Measurements from ENCODE around the gene BCAS1. TPM values are rescaled to one million over a fixed set of nuclear protein-coding genes. Genes with fewer than 3 reads are reported as not detected.

The BCAS1 gene
- total RNA-seq, 1 experiment from 2014 or later: 1.2 TPM

- Mint-ChIP-seq H3K9me3 (ENCODE audit: unreplicated experiment) (no peaks in the 10 kb centered on the region), H3K27me3 (ENCODE audit: insufficient read depth, unreplicated experiment) (no peaks in the 10 kb centered on the region), H3K4me1 (ENCODE audit: low read depth, unreplicated experiment) (peaks cover 19% of the 10 kb centered on the region), H3K27ac (ENCODE audit: unreplicated experiment) (no peak overlapping the region), H3K36me3 (ENCODE audit: insufficient read depth, unreplicated experiment) (no peaks in the 10 kb centered on the region), H3K4me3 (ENCODE audit: unreplicated experiment) (no peak overlapping the region)
- Histone ChIP-seq H3K27me3 (replicated peaks; ENCODE audit: control insufficient read depth, insufficient read depth, low read length) (no peaks in the 10 kb centered on the region), H3K9me3 (no peaks in the 10 kb centered on the region), H3K4me3 (ENCODE audit: low read depth, low read length) (no peak overlapping the region), H3K4me1 (peaks cover 19% of the 10 kb centered on the region), H3K36me3 (ENCODE audit: control insufficient read depth, insufficient read depth, low read length) (no peaks in the 10 kb centered on the region)
- no peak for DNase-seq
- ChIA-PET CTCF (interaction anchor here (0.9 kb wide), 1 partner anchor 18 kb away, joined by 3 read pairs; no protein-coding TSS in a partner anchor), POLR2A (no interaction called here)
- BruUV-seq (replicated peaks): no TSS peak
- TF ChIP-seq, protein P1, sequence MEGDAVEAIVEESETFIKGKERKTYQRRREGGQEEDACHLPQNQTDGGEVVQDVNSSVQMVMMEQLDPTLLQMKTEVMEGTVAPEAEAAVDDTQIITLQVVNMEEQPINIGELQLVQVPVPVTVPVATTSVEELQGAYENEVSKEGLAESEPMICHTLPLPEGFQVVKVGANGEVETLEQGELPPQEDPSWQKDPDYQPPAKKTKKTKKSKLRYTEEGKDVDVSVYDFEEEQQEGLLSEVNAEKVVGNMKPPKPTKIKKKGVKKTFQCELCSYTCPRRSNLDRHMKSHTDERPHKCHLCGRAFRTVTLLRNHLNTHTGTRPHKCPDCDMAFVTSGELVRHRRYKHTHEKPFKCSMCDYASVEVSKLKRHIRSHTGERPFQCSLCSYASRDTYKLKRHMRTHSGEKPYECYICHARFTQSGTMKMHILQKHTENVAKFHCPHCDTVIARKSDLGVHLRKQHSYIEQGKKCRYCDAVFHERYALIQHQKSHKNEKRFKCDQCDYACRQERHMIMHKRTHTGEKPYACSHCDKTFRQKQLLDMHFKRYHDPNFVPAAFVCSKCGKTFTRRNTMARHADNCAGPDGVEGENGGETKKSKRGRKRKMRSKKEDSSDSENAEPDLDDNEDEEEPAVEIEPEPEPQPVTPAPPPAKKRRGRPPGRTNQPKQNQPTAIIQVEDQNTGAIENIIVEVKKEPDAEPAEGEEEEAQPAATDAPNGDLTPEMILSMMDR (IDR thresholded peaks at IDR 0.05; ENCODE audit: insufficient read depth in 1 of 2, low read depth in 1 of 2, low read length in 1 of 2, severe bottlenecking in 1 of 2, unreplicated experiment in 1 of 2): no peak
- intact Hi-C loops (cut with micrococcal nuclease; ENCODE audit: unreplicated experiment): no loop called here
Measured at GRCh38 chr20:53897884-53898555, 172.4 kb downstream of the BCAS1 start.

GRCh38 chr20:53896647-53897046 is 173.7 kb downstream of the BCAS1 start:
- no peaks in the 10 kb centered on the region for H3K27me3 Mint-ChIP-seq (ENCODE audit: insufficient read depth, unreplicated experiment)
- no peaks in the 10 kb centered on the region for H3K36me3 Mint-ChIP-seq (ENCODE audit: insufficient read depth, unreplicated experiment)
- TF ChIP-seq, protein P1 (IDR thresholded peaks at IDR 0.05; ENCODE audit: insufficient read depth in 1 of 2, low read depth in 1 of 2, low read length in 1 of 2, severe bottlenecking in 1 of 2, unreplicated experiment in 1 of 2): no peak
- H3K4me1 ChIP-seq: peaks cover 14% of the 10 kb centered on the region
- H3K36me3 ChIP-seq (ENCODE audit: control insufficient read depth, insufficient read depth, low read length): no peaks in the 10 kb centered on the region
- ChIA-PET POLR2A (no interaction called here), CTCF (no interaction called here)
- H3K9me3 ChIP-seq: peaks cover under 1% of the 10 kb centered on the region; the same call in 1 of the 2 replicates
- intact Hi-C loops (cut with micrococcal nuclease; ENCODE audit: unreplicated experiment): no loop called here
- H3K4me1 Mint-ChIP-seq (ENCODE audit: low read depth, unreplicated experiment): peaks cover 22% of the 10 kb centered on the region
- H3K4me3 Mint-ChIP-seq (ENCODE audit: unreplicated experiment): no peak overlapping the region
- H3K27me3 ChIP-seq (replicated peaks; ENCODE audit: control insufficient read depth, insufficient read depth, low read length): no peaks in the 10 kb centered on the region
- no peaks in the 10 kb centered on the region for H3K9me3 Mint-ChIP-seq (ENCODE audit: unreplicated experiment)
- BruUV-seq (replicated peaks): no TSS peak
- no peak overlapping the region for H3K27ac Mint-ChIP-seq (ENCODE audit: unreplicated experiment)
- no peak for DNase-seq
- no peak overlapping the region for H3K4me3 ChIP-seq (ENCODE audit: low read depth, low read length)

DNA sequence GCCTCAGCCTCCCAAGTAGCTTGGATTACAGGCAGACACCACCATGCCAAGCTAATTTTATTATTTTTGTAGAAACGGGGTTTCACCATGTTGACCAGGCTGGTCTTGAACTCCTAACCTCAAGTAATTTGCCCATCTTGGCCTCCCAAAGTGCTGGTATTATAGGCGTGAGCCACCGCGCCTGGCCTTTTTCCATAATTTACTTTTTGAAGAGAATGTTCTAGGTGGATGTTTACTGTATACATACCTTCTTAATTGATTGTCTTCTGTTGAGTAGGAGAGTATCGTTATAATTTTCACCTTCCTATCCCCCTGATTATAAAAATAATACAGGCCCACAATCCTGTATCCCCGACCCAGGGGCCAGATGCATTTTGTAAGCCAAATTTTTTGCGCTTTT is 174.4 kb downstream of the BCAS1 start:
- DNase-seq: no peak
- intact Hi-C loops (cut with micrococcal nuclease; ENCODE audit: unreplicated experiment): no loop called here
- TF ChIP-seq, protein P1 (IDR thresholded peaks at IDR 0.05; ENCODE audit: insufficient read depth in 1 of 2, low read depth in 1 of 2, low read length in 1 of 2, severe bottlenecking in 1 of 2, unreplicated experiment in 1 of 2): no peak
- POLR2A ChIA-PET: no interaction called here
- Mint-ChIP-seq H3K36me3 (ENCODE audit: insufficient read depth, unreplicated experiment) (no peaks in the 10 kb centered on the region), H3K9me3 (ENCODE audit: unreplicated experiment) (no peaks in the 10 kb centered on the region), H3K27me3 (ENCODE audit: insufficient read depth, unreplicated experiment) (no peaks in the 10 kb centered on the region), H3K4me1 (ENCODE audit: low read depth, unreplicated experiment) (peaks cover 17% of the 10 kb centered on the region), H3K4me3 (ENCODE audit: unreplicated experiment) (no peak overlapping the region), H3K27ac (ENCODE audit: unreplicated experiment) (no peak overlapping the region)
- H3K27me3 ChIP-seq (replicated peaks; ENCODE audit: control insufficient read depth, insufficient read depth, low read length): no peaks in the 10 kb centered on the region
- H3K9me3 ChIP-seq: peaks cover 6% of the 10 kb centered on the region; the same call in 1 of the 2 replicates
- peaks cover 12% of the 10 kb centered on the region for H3K4me1 ChIP-seq
- H3K36me3 ChIP-seq (ENCODE audit: control insufficient read depth, insufficient read depth, low read length): no peaks in the 10 kb centered on the region
- CTCF ChIA-PET: no interaction called here
- BruUV-seq (replicated peaks): no TSS peak
- H3K4me3 ChIP-seq (ENCODE audit: low read depth, low read length): no peak overlapping the region
